HCT116 (cell line): ENCODE results near the gene REEP3. TPM values are rescaled to one million over a fixed set of nuclear protein-coding genes. Genes with fewer than 3 reads are reported as not detected.
"Not testable (repeated sequence)": the region's sequence is repeated elsewhere in the genome, so short reads cannot be mapped to it uniquely, and the experiment has no call there.

ENCODE experiments used
- ATAC-seq: fragments of 200-7000 bp; cut with Tn5 transposase; 2 replicates; pipeline ENCODE4 v1.9.1; 2020; ENCODE audit warnings: mild to moderate bottlenecking, moderate library complexity
- BruUV-seq: library from RNA; stranded (reverse); fragments of 400-500 nt; replicated peaks from 2 replicates; lab custom pipeline; 2021; lab: Mats Ljungman, UMichigan
- CTCF ChIA-PET: fragments of 300-600 bp; sonication (Branson Sonifier 250); formaldehyde crosslinking; loops from one replicate; lab custom pipeline; 2021; ENCODE audit warnings: antibody characterized with exemption; lab: Charles Lee
- POLR2A ChIA-PET: fragments of 300-600, 350-600 bp; sonication (Branson Sonifier 250); formaldehyde crosslinking; loops from one replicate; lab custom pipeline; 2021; ENCODE audit warnings: antibody characterized with exemption; lab: Charles Lee
- RAD21 ChIA-PET, 2 experiments: fragments of 300-600 bp; sonication (Branson Sonifier 250); formaldehyde crosslinking; loops; one replicate each; lab custom pipeline; 2023; ENCODE audit warnings: low total read pairs in 2 of 2; ENCODE audit not compliant: uncharacterized antibody in 2 of 2, unreplicated experiment in 2 of 2, low non-redundant PET in 1 of 2; lab: Charles Lee
- DNase-seq: peaks from one replicate; pipeline ENCODE4 v3.0.0-alpha.2; 2010; ENCODE audit warnings: low read depth, low spot score
- H2AFZ ChIP-seq: fragments of 200-600 bp; shearing (Covaris generic), sonication (generic); 2 replicates; pipeline ENCODE4 v1.6.1; 2017; ENCODE audit warnings: low read depth, mixed run types, mixed read lengths, antibody characterized with exemption, low read length; ENCODE audit not compliant: poor library complexity, severe bottlenecking
- H3K27ac ChIP-seq: 2 replicates; pipeline ENCODE4 v1.5.1; 2012; ENCODE audit warnings: low read depth, low read length
- H3K27me3 ChIP-seq: fragments of 200-600 bp; sonication (generic); 2 replicates; pipeline ENCODE4 v1.6.1; 2016; ENCODE audit warnings: mixed run types, low read length, mixed read lengths; ENCODE audit not compliant: insufficient read depth
- H3K36me3 ChIP-seq, 2 experiments: fragments of 200-500 bp in 1 of 2; fragments of 200-600 bp in 1 of 2; sonication (Bioruptor generic) in 1 of 2; sonication (generic) in 1 of 2; 2 replicates each; pipeline versions ENCODE4 v1.5.1 to v1.6.1; 2014 to 2016; ENCODE audit warnings: low read length in 2 of 2, inconsistent platforms in 1 of 2, mixed read lengths in 1 of 2, mixed run types in 1 of 2; ENCODE audit not compliant: insufficient read depth in 2 of 2, control insufficient read depth in 1 of 2
- H3K4me1 ChIP-seq, 2 experiments: fragments of 200-600 bp in 1 of 2; sonication (generic) in 1 of 2; 2 replicates each; pipeline versions ENCODE4 v1.5.1 to v1.6.1; 2012 to 2017; ENCODE audit warnings: low read length in 2 of 2, inconsistent platforms in 1 of 2, mild to moderate bottlenecking in 1 of 2, mixed read lengths in 1 of 2, mixed run types in 1 of 2, moderate library complexity in 1 of 2; ENCODE audit not compliant: insufficient read depth in 2 of 2, control insufficient read depth in 1 of 2
- H3K4me2 ChIP-seq: fragments of 200-600 bp; sonication (generic); 2 replicates; pipeline ENCODE4 v1.6.1; 2017; ENCODE audit warnings: mixed run types, low read length, mixed read lengths
- H3K4me3 ChIP-seq, 2 experiments: fragments of 200-600 bp in 1 of 2; sonication (generic) in 1 of 2; replicated peaks in 1 of 2; 2 replicates each; pipeline ENCODE4 v1.5.1; 2011 to 2016; ENCODE audit warnings: low read length in 2 of 2, control low read depth in 1 of 2, low read depth in 1 of 2, mild to moderate bottlenecking in 1 of 2, mixed read lengths in 1 of 2, mixed run types in 1 of 2
- H3K79me2 ChIP-seq: fragments of 200-600 bp; sonication (generic); 2 replicates; pipeline ENCODE4 v1.6.1; 2017; ENCODE audit warnings: mild to moderate bottlenecking, mixed run types, low read length, moderate library complexity, mixed read lengths; ENCODE audit not compliant: insufficient read depth
- H3K9ac ChIP-seq: fragments of 200-600 bp; sonication (generic); 2 replicates; pipeline ENCODE4 v1.6.1; 2016; ENCODE audit warnings: low read length, mixed read lengths
- H3K9me2 ChIP-seq: fragments of 200-600 bp; sonication (generic), shearing (Covaris generic); 2 replicates; pipeline ENCODE4 v1.6.1; 2017; ENCODE audit warnings: mixed run types, mild to moderate bottlenecking, moderate library complexity; ENCODE audit not compliant: insufficient read depth
- H3K9me3 ChIP-seq, 2 experiments: fragments of 200-500 bp in 1 of 2; fragments of 200-600 bp in 1 of 2; sonication (Bioruptor generic) in 1 of 2; sonication (generic) in 1 of 2; 2 replicates each; pipeline ENCODE4 v1.6.1; 2014 to 2017; ENCODE audit warnings: low read length in 2 of 2, mixed read lengths in 2 of 2, inconsistent platforms in 1 of 2, low read depth in 1 of 2, mild to moderate bottlenecking in 1 of 2, mixed run types in 1 of 2, moderate library complexity in 1 of 2; ENCODE audit not compliant: control insufficient read depth in 1 of 2, insufficient read depth in 1 of 2
- H4K20me1 ChIP-seq: fragments of 200-600 bp; sonication (generic), shearing (Covaris generic); 2 replicates; pipeline ENCODE4 v1.6.1; 2017; ENCODE audit warnings: mixed run types, mild to moderate bottlenecking, moderate library complexity; ENCODE audit not compliant: insufficient read depth
- EGR1 ChIP-seq: IDR thresholded peaks from 2 replicates; pipeline ENCODE4 v1.6.1; 2012; ENCODE audit warnings: low read depth
- ELF1 ChIP-seq: IDR thresholded peaks from 2 replicates; pipeline ENCODE4 v1.6.1; 2012; ENCODE audit warnings: low read depth, borderline replicate concordance
- EZH2 ChIP-seq: fragments of 200-600 bp; sonication (generic); IDR thresholded peaks from 2 replicates; pipeline ENCODE4 v1.6.1; 2017; ENCODE audit warnings: antibody characterized with exemption, mixed run types
- FOSL1 ChIP-seq: IDR thresholded peaks from 2 replicates; pipeline ENCODE4 v1.6.1; 2012; ENCODE audit warnings: low read depth
- POLR2A ChIP-seq: IDR thresholded peaks from 2 replicates; pipeline ENCODE4 v1.7.0; 2011; ENCODE audit warnings: borderline replicate concordance; ENCODE audit not compliant: insufficient read depth, insufficient read length; ENCODE audit errors: extremely low read depth
- RAD21 ChIP-seq: IDR thresholded peaks from 2 replicates; pipeline ENCODE4 v1.6.1; 2012; ENCODE audit warnings: low read depth, mild to moderate bottlenecking
- SIN3A ChIP-seq: IDR thresholded peaks from 2 replicates; pipeline ENCODE4 v1.6.1; 2012; ENCODE audit warnings: low read depth
- SP1 ChIP-seq: IDR thresholded peaks from 2 replicates; pipeline ENCODE4 v1.6.1; 2012; ENCODE audit warnings: low read depth
- SRF ChIP-seq: IDR thresholded peaks from 2 replicates; pipeline ENCODE4 v1.6.1; 2012; ENCODE audit warnings: low read depth
- ZFX ChIP-seq: fragments of 450-650 bp; IDR thresholded peaks from 2 replicates; pipeline ENCODE4 v1.6.1; 2017
- intact Hi-C: fragments of 100-400 bp; cut with micrococcal nuclease; formaldehyde crosslinking; loops from 2 replicates; pipeline ENCODE4 v1.10.0; 2022
- total RNA-seq: library from RNA; stranded (reverse); gene quantifications from one replicate; pipeline ENCODE4 v1.2.1, GENCODE V29; 2021; ENCODE audit not compliant: unreplicated experiment
- TF ChIP-seq, protein P1 (sequence below): IDR thresholded peaks from 2 replicates; pipeline ENCODE4 v1.6.1; 2011; ENCODE audit warnings: mild to moderate bottlenecking, low read length, moderate library complexity; ENCODE audit not compliant: insufficient replicate concordance; ENCODE audit errors: extremely low read depth
- TF ChIP-seq, protein P2 (sequence below): IDR thresholded peaks from 2 replicates; pipeline ENCODE4 v1.6.1; 2012
- TF ChIP-seq, protein P3 (sequence below): IDR thresholded peaks from 2 replicates; pipeline ENCODE4 v1.6.1; 2012; ENCODE audit warnings: low read depth

The REEP3 gene
- total RNA-seq, 1 experiment from 2014 or later, result 41.3 TPM

DNA sequence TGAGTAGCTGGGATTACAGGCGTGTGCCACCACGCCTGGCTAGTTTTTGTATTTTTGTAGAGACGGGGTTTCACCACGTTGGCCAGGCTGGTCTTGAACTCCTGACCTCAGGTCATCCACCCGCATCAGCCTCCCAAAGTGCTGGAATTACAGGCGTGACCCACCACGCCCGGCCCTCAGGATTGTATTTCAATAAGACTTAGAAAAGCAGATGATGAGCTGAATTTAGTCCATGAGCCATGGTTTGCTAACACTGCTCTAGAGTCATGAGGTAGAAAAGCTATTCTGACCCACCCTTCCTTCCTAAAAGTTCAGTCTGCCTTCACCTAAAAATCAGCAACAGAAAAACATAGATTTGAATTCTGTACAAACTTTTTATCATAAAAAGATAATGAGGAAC is 139.7 kb downstream of the REEP3 start:
- RAD21 ChIA-PET, H3K9ac ChIP-seq, H3K27ac ChIP-seq, H3K79me2 ChIP-seq, H3K4me2 ChIP-seq, BruUV-seq, H3K4me1 ChIP-seq, H4K20me1 ChIP-seq, intact Hi-C loops, H3K4me3 ChIP-seq, H3K36me3 ChIP-seq, H3K9me3 ChIP-seq, H3K27me3 ChIP-seq, ATAC-seq, DNase-seq, H3K9me2 ChIP-seq: not testable (repeated sequence)
- ChIA-PET POLR2A (interaction anchor here (0.8 kb wide), 1 partner anchor 51 kb away, joined by 4 read pairs; no protein-coding TSS in a partner anchor), CTCF (interaction anchor here (1.1 kb wide), 1 partner anchor 59 kb away, joined by 3 read pairs; no protein-coding TSS in a partner anchor)
- H2AFZ ChIP-seq, result peak overlapping the region; percentile 92

DNA sequence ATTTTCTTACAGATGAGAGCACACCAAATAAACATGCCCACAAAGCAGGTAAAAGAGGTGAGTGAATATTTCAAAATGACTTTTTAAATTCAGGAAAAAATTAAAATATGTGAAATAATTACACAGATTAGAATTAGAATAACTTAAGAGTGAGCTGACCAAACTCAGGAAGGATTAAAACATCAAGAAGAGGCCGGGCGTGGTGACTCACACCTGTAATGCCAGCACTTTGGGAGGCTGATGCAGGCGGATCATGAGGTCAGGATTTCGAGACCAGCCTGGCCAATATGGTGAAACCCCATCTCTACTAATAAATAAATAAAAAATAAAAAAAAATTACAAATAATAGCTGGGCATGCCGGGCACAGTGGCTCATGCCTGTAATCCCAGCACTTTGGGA is 140.1 kb downstream of the REEP3 start:
- TF ChIP-seq, protein P1, sequence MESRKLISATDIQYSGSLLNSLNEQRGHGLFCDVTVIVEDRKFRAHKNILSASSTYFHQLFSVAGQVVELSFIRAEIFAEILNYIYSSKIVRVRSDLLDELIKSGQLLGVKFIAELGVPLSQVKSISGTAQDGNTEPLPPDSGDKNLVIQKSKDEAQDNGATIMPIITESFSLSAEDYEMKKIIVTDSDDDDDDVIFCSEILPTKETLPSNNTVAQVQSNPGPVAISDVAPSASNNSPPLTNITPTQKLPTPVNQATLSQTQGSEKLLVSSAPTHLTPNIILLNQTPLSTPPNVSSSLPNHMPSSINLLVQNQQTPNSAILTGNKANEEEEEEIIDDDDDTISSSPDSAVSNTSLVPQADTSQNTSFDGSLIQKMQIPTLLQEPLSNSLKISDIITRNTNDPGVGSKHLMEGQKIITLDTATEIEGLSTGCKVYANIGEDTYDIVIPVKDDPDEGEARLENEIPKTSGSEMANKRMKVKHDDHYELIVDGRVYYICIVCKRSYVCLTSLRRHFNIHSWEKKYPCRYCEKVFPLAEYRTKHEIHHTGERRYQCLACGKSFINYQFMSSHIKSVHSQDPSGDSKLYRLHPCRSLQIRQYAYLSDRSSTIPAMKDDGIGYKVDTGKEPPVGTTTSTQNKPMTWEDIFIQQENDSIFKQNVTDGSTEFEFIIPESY, result no peak
- TF ChIP-seq SP1, result no peak
- TF ChIP-seq, protein P2, sequence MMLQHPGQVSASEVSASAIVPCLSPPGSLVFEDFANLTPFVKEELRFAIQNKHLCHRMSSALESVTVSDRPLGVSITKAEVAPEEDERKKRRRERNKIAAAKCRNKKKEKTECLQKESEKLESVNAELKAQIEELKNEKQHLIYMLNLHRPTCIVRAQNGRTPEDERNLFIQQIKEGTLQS, result no peak
- no peak for TF ChIP-seq POLR2A
- TF ChIP-seq EZH2, result no peak
- no peak for TF ChIP-seq FOSL1
- no peak for TF ChIP-seq EGR1
- TF ChIP-seq SRF, result no peak
- TF ChIP-seq, protein P3, sequence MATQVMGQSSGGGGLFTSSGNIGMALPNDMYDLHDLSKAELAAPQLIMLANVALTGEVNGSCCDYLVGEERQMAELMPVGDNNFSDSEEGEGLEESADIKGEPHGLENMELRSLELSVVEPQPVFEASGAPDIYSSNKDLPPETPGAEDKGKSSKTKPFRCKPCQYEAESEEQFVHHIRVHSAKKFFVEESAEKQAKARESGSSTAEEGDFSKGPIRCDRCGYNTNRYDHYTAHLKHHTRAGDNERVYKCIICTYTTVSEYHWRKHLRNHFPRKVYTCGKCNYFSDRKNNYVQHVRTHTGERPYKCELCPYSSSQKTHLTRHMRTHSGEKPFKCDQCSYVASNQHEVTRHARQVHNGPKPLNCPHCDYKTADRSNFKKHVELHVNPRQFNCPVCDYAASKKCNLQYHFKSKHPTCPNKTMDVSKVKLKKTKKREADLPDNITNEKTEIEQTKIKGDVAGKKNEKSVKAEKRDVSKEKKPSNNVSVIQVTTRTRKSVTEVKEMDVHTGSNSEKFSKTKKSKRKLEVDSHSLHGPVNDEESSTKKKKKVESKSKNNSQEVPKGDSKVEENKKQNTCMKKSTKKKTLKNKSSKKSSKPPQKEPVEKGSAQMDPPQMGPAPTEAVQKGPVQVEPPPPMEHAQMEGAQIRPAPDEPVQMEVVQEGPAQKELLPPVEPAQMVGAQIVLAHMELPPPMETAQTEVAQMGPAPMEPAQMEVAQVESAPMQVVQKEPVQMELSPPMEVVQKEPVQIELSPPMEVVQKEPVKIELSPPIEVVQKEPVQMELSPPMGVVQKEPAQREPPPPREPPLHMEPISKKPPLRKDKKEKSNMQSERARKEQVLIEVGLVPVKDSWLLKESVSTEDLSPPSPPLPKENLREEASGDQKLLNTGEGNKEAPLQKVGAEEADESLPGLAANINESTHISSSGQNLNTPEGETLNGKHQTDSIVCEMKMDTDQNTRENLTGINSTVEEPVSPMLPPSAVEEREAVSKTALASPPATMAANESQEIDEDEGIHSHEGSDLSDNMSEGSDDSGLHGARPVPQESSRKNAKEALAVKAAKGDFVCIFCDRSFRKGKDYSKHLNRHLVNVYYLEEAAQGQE, result no peak
- no peak for TF ChIP-seq ZFX
- no peak for TF ChIP-seq RAD21
- no peak for TF ChIP-seq ELF1
- no peak for TF ChIP-seq SIN3A
- H3K9me3 ChIP-seq, result no peaks in the 10 kb centered on the region
- peak overlapping the region; percentile 92 for H2AFZ ChIP-seq
- ChIA-PET CTCF (interaction anchor here (1.1 kb wide), 1 partner anchor 59 kb away, joined by 3 read pairs; no protein-coding TSS in a partner anchor), POLR2A (interaction anchor here (1.2 kb wide), 1 partner anchor 22 kb away, joined by 3 read pairs; no protein-coding TSS in a partner anchor), RAD21 (no interaction called here)
- intact Hi-C loops, result no loop called here
- H3K36me3 ChIP-seq, result no peaks in the 10 kb centered on the region
- no peak for DNase-seq
- H3K9ac ChIP-seq, result no peak overlapping the region
- no peak overlapping the region for H3K4me2 ChIP-seq
- no peak overlapping the region for H3K4me3 ChIP-seq
- H3K4me1 ChIP-seq, result peaks cover 7 to 10% of the 10 kb centered on the region in 2 experiments; a peak in 3 of 4 replicates
- no peaks in the 10 kb centered on the region for H3K79me2 ChIP-seq
- no peak for ATAC-seq
- no peaks in the 10 kb centered on the region for H3K9me2 ChIP-seq
- no peaks in the 10 kb centered on the region for H3K27me3 ChIP-seq
- H3K27ac ChIP-seq, result no peak overlapping the region
- no peaks in the 10 kb centered on the region for H4K20me1 ChIP-seq
- no TSS peak for BruUV-seq
